Central memory CD8-positive, alpha-beta T cell (primary cell): ENCODE results near the gene SAMM50.
A peak's percentile ranks its signal among the peaks of the same experiment; 100 is the strongest.

Experiments used
- ATAC-seq: fragments of 150-1000 bp; cut with Tn5 transposase; replicated peaks from 2 replicates; pipeline ENCODE4 v1.10.0; 2022; ENCODE audit warnings: mild to moderate bottlenecking, moderate FRiP score, moderate number of reproducible peaks; ENCODE audit not compliant: poor library complexity, severe bottlenecking; ENCODE audit errors: extremely low read depth
- DNase-seq, 2 donors: peaks; one replicate each; pipeline ENCODE4 v3.0.0; 2021; ENCODE audit warnings: low spot score in 2 of 2
- H3K27ac Mint-ChIP-seq: one replicate; pipeline ENCODE4 v1.8.0; 2022; ENCODE audit warnings: low read depth, mild to moderate bottlenecking, moderate library complexity, mixed read lengths
- H3K27me3 Mint-ChIP-seq: one replicate; pipeline ENCODE4 v1.8.0; 2022; ENCODE audit warnings: mixed read lengths
- H3K36me3 Mint-ChIP-seq: one replicate; pipeline ENCODE4 v1.8.0; 2022; ENCODE audit warnings: mild to moderate bottlenecking, moderate library complexity, mixed read lengths; ENCODE audit not compliant: insufficient read depth
- H3K4me1 Mint-ChIP-seq: one replicate; pipeline ENCODE4 v1.8.0; 2022; ENCODE audit warnings: mixed read lengths
- H3K4me3 Mint-ChIP-seq: one replicate; pipeline ENCODE4 v1.8.0; 2022; ENCODE audit warnings: mild to moderate bottlenecking, moderate library complexity, mixed read lengths
- H3K9me3 Mint-ChIP-seq: one replicate; pipeline ENCODE4 v1.8.0; 2022; ENCODE audit warnings: mixed read lengths

Gene SAMM50

GRCh38 chr22:43974028-43974545, 18.8 kb downstream of the SAMM50 start:
- no peak overlapping the region for H3K4me3 Mint-ChIP-seq
- no peaks in the 10 kb centered on the region for H3K4me1 Mint-ChIP-seq
- no peaks in the 10 kb centered on the region for H3K27me3 Mint-ChIP-seq
- ATAC-seq (no peak), DNase-seq (no peak)
- H3K36me3 Mint-ChIP-seq = peaks cover 60% of the 10 kb centered on the region
- no peak overlapping the region for H3K27ac Mint-ChIP-seq
- no peaks in the 10 kb centered on the region for H3K9me3 Mint-ChIP-seq

- ATAC-seq = no peak
- Mint-ChIP-seq H3K27me3 (no peaks in the 10 kb centered on the region), H3K4me3 (no peak overlapping the region), H3K36me3 (peaks cover 60% of the 10 kb centered on the region), H3K9me3 (no peaks in the 10 kb centered on the region), H3K27ac (peak overlapping the region; percentile 49), H3K4me1 (no peaks in the 10 kb centered on the region)
- no peak for DNase-seq
Measured at GRCh38 chr22:43975041-43975440, 19.8 kb downstream of the SAMM50 start.

GRCh38 chr22:43976861-43977795, 21.9 kb downstream of the SAMM50 start:
- peaks cover 56% of the 10 kb centered on the region for H3K36me3 Mint-ChIP-seq
- no peaks in the 10 kb centered on the region for H3K4me1 Mint-ChIP-seq
- H3K9me3 Mint-ChIP-seq = no peaks in the 10 kb centered on the region
- ATAC-seq (no peak), DNase-seq (no peak)
- H3K27ac Mint-ChIP-seq = peak overlapping the region; percentile 73
- no peak overlapping the region for H3K4me3 Mint-ChIP-seq
- H3K27me3 Mint-ChIP-seq = no peaks in the 10 kb centered on the region

- no peaks in the 10 kb centered on the region for H3K9me3 Mint-ChIP-seq
- no peaks in the 10 kb centered on the region for H3K27me3 Mint-ChIP-seq
- ATAC-seq (no peak), DNase-seq (no peak)
- peaks cover 49% of the 10 kb centered on the region for H3K36me3 Mint-ChIP-seq
- H3K4me3 Mint-ChIP-seq = no peak overlapping the region
- H3K4me1 Mint-ChIP-seq = no peaks in the 10 kb centered on the region
- no peak overlapping the region for H3K27ac Mint-ChIP-seq
Measured at GRCh38 chr22:43978558-43978957, 23.3 kb downstream of the SAMM50 start.

GRCh38 chr22:43980579-43980978, 25.3 kb downstream of the SAMM50 start:
- Mint-ChIP-seq H3K9me3 (no peaks in the 10 kb centered on the region), H3K36me3 (peaks cover 57% of the 10 kb centered on the region), H3K27ac (no peak overlapping the region), H3K27me3 (no peaks in the 10 kb centered on the region), H3K4me3 (no peak overlapping the region), H3K4me1 (no peaks in the 10 kb centered on the region)
- DNase-seq (no peak), ATAC-seq (no peak)

GRCh38 chr22:43980996-43981395, 25.8 kb downstream of the SAMM50 start:
- no peaks in the 10 kb centered on the region for H3K4me1 Mint-ChIP-seq
- no peak for ATAC-seq
- no peaks in the 10 kb centered on the region for H3K9me3 Mint-ChIP-seq
- no peak for DNase-seq
- peaks cover 56% of the 10 kb centered on the region for H3K36me3 Mint-ChIP-seq
- no peaks in the 10 kb centered on the region for H3K27me3 Mint-ChIP-seq
- no peak overlapping the region for H3K4me3 Mint-ChIP-seq
- no peak overlapping the region for H3K27ac Mint-ChIP-seq

GRCh38 chr22:43983808-43984207, 28.6 kb downstream of the SAMM50 start:
- peaks cover 51% of the 10 kb centered on the region for H3K36me3 Mint-ChIP-seq
- H3K4me3 Mint-ChIP-seq = no peak overlapping the region
- H3K9me3 Mint-ChIP-seq = no peaks in the 10 kb centered on the region
- ATAC-seq (no peak), DNase-seq (no peak)
- H3K27ac Mint-ChIP-seq = no peak overlapping the region
- H3K4me1 Mint-ChIP-seq = no peaks in the 10 kb centered on the region
- H3K27me3 Mint-ChIP-seq = no peaks in the 10 kb centered on the region

GRCh38 chr22:43985532-43985931, 30.3 kb downstream of the SAMM50 start:
- Mint-ChIP-seq H3K27me3 (no peaks in the 10 kb centered on the region), H3K9me3 (no peaks in the 10 kb centered on the region), H3K4me3 (no peak overlapping the region), H3K4me1 (no peaks in the 10 kb centered on the region), H3K27ac (no peak overlapping the region), H3K36me3 (peaks cover 51% of the 10 kb centered on the region)
- no peak for ATAC-seq
- no peak for DNase-seq

GRCh38 chr22:43988116-43988820, 33.0 kb downstream of the SAMM50 start:
- H3K36me3 Mint-ChIP-seq = peaks cover 70% of the 10 kb centered on the region

GRCh38 chr22:43988960-43989359, 33.7 kb downstream of the SAMM50 start:
- DNase-seq = no peak
- no peaks in the 10 kb centered on the region for H3K27me3 Mint-ChIP-seq
- peaks cover 68% of the 10 kb centered on the region for H3K36me3 Mint-ChIP-seq

More at GRCh38 chr22:43988116-43988820, 33.0 kb downstream of the SAMM50 start:
- Mint-ChIP-seq H3K9me3 (no peaks in the 10 kb centered on the region), H3K4me1 (peaks cover 3% of the 10 kb centered on the region), H3K27ac (no peak overlapping the region), H3K4me3 (no peak overlapping the region), H3K27me3 (no peaks in the 10 kb centered on the region)
- DNase-seq (no peak), ATAC-seq (no peak)

GRCh38 chr22:43990044-43990443, 34.8 kb downstream of the SAMM50 start:
- Mint-ChIP-seq H3K27me3 (no peaks in the 10 kb centered on the region), H3K9me3 (no peaks in the 10 kb centered on the region), H3K4me1 (peaks cover 18% of the 10 kb centered on the region), H3K27ac (no peak overlapping the region), H3K4me3 (no peak overlapping the region), H3K36me3 (peaks cover 62% of the 10 kb centered on the region)
- ATAC-seq (no peak), DNase-seq (no peak)

More at GRCh38 chr22:43988960-43989359, 33.7 kb downstream of the SAMM50 start:
- Mint-ChIP-seq H3K4me1 (peaks cover 10% of the 10 kb centered on the region), H3K4me3 (no peak overlapping the region), H3K27ac (no peak overlapping the region), H3K9me3 (no peaks in the 10 kb centered on the region)
- no peak for ATAC-seq

GRCh38 chr22:43991316-43992020, 36.2 kb downstream of the SAMM50 start:
- Mint-ChIP-seq H3K36me3 (peaks cover 55% of the 10 kb centered on the region), H3K4me3 (no peak overlapping the region), H3K27me3 (no peaks in the 10 kb centered on the region), H3K4me1 (peaks cover 33% of the 10 kb centered on the region), H3K9me3 (no peaks in the 10 kb centered on the region), H3K27ac (no peak overlapping the region)
- ATAC-seq (no peak), DNase-seq (no peak)
